HG02610 (cell line): ENCODE data around the gene ABCF2.

Experiments
- ATAC-seq: cut with Tn5 transposase; IDR thresholded peaks from one replicate; pipeline ENCODE4 v1.9.1; 2021; ENCODE audit warnings: mild to moderate bottlenecking, moderate library complexity; ENCODE audit not compliant: unreplicated experiment

Gene ABCF2

GRCh38 chr7:151197932-151198331 is 29.1 kb downstream of the ABCF2 start:
- no peak for ATAC-seq

GRCh38 chr7:151195616-151196450 is 31.2 kb downstream of the ABCF2 start:
- no peak for ATAC-seq

- ATAC-seq, result no peak
These were observed 32.8 kb downstream of the ABCF2 start for GRCh38 chr7:151194188-151194587.

DNA sequence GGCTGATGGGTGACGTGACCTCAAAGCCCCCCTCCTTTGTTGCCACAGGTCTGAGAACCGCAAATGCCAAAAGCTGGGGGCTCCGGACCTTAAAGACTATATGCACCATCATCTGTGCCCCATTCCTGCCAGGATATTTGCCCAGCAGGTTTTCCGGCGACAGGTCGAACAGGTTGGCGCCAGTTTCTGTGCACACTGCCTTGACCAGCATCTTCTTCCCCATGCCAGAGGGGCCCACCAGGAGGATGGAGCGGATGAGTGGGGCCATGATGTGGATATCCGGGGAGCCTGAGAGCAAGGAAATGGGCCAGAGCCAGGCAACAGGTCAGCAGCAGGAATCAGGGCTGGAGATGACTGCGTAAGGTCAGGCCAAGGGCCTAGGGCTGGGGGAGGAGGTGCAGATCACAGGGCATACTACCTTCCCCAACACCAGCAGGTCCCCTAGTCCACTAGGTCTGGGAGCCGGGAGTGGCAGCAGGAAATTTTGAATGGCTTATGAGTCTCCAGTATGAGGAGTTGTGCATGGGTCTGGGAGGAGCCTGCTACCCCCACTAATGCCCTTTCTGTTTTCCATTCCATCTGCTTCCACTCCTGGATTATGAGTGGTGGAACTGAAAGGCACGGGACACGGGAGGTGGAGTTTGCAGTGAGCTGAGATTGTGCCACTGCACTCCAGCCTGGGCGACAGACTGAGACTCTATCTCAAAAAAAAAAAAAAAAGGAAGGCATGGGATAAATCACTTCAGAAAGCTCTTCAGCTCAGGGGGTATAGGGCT is 33.6 kb downstream of the ABCF2 start:
- ATAC-seq, result no peak

- ATAC-seq, result no peak
These were observed 34.9 kb downstream of the ABCF2 start for GRCh38 chr7:151192002-151192539.

- ATAC-seq, result no peak
These were observed 35.5 kb downstream of the ABCF2 start for GRCh38 chr7:151191544-151191943.

DNA sequence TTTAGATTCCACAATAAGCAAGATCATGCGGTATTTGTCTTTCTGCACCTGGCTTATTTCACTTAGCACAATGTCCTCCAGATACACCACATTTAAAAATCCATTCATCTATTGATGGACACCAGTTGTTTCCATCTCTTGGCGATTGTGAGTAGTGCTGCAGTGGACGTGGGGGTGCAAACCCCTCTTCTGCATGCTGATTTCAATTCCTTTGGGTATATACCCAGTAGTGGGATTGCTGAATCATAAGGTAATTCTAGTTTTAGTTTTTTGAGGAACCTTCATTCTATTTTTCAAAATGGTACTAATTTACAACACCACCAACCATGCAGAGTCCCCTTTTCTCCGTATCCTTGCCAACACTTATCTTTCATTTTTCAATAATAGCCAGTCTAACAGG is 38.0 kb downstream of the ABCF2 start:
- no peak for ATAC-seq

DNA sequence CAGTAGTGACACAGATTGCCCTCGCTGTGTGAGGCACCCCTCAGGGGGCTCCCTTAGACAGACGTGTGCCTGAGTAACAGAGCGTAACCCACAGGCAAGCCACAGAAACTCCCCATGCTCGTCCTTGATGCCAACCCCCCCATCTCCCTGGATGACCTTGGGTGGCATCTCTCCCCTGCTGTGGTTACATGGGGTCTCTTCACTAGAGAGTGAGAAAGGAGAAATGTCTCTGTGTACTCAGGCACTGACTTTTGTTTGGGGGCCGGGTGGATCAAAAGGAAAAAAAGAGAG is 38.8 kb downstream of the ABCF2 start:
- ATAC-seq, result no peak

- ATAC-seq, result no peak
These were observed 39.4 kb downstream of the ABCF2 start for GRCh38 chr7:151187409-151188251.

DNA sequence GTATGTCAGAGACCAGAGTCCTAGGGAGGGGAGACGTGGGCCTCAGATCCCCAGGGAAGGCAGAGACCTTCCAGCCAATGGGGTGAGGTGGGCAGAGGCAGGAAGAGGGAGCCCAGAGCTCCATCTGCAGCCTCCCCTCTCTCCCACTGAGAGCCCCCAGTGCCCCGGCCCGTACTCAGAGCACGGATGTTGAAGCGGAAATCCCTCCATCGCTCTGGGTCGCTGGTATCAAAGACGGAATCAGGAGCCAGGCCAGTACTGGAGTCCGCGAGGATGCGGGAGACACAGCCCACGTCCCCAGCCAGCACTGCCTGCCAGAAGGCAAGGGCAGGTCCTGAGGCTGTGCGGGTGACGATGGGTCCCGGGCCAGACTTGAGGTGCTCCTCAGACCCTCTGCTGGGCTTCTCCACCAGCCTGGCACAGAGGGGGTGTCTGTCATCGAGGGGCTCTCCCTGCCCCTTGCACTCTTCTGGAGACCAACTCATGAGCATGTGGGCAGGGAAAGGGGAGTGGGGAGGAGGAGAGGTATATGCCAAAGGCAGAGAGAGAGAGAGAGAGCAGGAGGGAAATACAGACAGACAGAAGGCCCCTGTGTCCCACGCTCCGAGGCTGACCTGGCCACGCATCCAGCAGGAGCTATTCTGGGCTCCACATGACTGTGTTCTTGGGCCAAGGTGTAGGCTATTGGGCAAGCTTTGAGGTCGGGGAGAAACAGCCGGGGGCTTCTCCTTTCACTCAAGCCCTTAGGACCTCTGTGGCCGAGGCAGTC is 40.2 kb downstream of the ABCF2 start, which contains the start of gene ASB10:
TSS of gene ASB10 (minus strand) at position 611 of the 769 bp plus-strand sequence. CDS start at position 491, 120 bp downstream.
- no peak for ATAC-seq

DNA sequence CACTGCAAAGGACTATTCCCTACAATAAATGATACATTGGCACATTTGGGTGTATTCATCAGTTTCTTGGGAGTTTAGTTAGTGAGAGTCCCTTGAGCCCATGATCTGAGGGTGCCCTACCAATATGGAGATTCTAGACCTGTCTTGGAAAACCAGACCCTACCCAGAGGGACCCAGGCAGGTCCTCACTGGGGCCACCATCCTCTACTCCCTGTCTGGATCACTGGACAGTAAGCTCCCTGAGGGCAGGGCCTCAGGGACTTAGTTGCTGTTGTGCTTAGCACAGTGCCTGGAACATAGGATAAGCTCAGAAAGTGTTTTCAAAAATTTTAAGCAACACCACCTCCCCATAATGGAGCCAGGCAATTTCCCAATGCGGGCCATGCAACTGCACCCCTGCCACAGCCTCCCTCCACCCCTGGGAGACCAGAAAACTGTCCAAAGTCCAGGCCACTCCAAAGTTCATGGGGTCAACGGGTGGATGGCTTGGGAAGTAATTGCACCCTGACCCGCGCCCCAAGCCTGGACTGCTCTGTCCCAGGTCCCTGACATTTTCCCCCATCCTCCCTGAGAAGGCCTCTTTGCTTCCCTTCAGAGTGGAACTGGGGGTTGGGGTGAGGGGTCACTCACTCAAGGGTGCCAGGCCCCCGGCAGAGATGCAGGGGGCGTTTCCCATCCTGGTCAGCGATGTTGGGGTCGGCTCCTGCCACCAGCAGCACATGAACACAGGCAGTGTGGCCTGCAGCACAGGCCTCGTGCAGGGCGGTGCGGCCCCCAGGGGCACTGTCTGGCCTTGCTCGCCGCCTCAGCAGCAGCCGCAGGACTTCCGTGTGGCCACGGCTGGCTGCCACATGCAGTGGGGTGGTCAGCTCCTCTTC is 41.0 kb downstream of the ABCF2 start:
- no peak for ATAC-seq

GRCh38 chr7:151181011-151181431 is 46.0 kb downstream of the ABCF2 start:
- ATAC-seq, result no peak

DNA sequence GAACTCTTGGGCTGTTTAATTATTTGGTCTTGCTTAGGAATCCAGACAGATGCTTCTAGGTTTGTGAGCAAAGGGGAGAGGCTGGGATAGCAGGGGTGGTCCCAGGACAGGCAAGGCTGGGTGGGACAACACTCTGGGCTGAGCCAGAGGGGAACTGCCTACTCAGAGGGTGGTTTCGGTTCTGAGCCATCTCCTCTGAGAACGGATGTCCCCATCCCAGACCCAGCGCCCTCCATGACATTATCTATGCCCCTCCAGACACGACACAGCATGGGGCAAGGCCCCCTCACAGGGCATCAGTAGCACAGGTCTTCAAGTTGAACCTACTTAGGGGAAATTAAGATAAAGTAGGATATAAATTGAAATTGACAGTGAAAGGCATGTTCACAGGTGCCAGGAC is 47.1 kb downstream of the ABCF2 start:
- no peak for ATAC-seq

GRCh38 chr7:151179287-151179860 is 47.6 kb downstream of the ABCF2 start:
- ATAC-seq, result no peak

DNA sequence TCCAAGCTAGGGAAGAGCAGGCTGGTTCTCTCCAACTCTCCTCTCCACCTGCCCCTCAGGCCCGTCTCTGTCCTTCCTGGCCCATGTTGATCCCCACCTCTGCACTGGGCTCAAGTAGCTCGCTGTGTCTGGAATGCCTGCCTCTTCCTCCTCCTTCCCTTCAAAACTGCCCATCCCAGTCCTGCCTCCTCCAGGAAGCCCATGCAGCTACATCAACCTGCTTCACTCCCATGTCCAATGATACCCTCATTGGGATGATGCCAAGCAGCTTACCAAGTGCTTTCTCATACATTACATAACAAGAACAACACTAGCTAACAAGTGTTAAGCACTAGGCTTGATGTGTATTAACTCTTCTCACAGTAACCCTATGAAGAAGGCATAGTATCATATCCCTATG is 48.2 kb downstream of the ABCF2 start:
- no peak for ATAC-seq

- no peak for ATAC-seq
These were observed 48.8 kb downstream of the ABCF2 start for GRCh38 chr7:151178236-151178635.

- no peak for ATAC-seq
These were observed 49.7 kb downstream of the ABCF2 start for GRCh38 chr7:151177310-151177709.

DNA sequence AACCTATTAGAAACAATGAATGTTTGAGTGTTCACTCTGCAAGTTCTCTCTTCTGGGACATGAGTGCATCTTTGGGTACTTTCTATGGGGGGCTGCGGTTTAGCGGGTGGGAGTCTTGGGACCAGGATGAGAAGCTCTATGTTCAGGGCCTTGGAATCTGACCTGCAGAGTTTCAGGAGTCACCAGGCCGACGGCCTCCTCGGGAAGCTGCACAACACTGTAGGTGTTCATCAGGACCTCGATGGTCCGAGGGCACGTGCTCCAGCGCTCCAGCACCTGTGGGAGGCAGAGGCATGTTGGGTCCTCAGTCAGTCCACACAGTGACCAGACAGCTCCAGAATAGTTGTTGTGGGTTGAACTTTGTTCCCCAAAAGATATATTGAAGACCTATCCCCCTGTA is 50.6 kb downstream of the ABCF2 start:
- ATAC-seq, result no peak

DNA sequence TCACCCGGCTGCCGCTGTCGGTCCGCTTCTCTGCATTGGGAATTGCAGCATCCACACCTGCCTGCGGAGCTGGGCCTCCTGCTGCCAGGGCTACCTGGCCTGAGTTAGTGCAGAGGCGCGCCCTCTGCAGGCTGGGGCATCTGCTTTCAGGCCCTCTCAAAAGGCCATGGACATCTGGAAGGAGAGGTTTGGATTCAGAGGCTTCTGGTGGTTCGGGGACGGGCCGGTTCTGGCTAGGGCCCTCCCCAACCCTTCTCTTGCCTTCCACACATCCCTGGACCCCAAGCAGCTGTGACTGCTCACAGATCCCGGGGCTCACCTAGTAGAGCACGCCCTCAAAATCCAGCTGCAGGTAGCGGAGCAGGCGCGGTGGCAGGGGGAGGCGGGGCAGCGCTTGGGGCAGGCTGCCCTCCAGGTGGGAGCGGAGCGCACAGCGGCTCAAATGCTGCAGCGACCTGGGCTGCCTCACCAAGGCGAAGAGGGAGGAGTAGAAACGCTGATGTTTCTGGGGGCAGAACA is 51.2 kb downstream of the ABCF2 start:
- ATAC-seq, result no peak
